PFSK-1 (cell line): Measurements from ENCODE around the gene CASK.

Source experiments
- FOXP2 ChIP-seq: optimal IDR thresholded peaks from 2 replicates; pipeline ENCODE3; 2011; ENCODE audit warnings: borderline replicate concordance, control low read depth, inconsistent platforms; ENCODE audit not compliant: insufficient read depth; ENCODE audit errors: extremely low read length, extremely low read depth
- POLR2AphosphoS5 ChIP-seq: IDR thresholded peaks from 2 replicates; pipeline ENCODE4 v1.6.1; 2012; ENCODE audit warnings: low read depth, mild to moderate bottlenecking, control low read depth, low read length, moderate library complexity
- REST ChIP-seq, 2 experiments: IDR thresholded peaks; 2 replicates each; pipeline versions ENCODE4 v1.6.1 to v1.8.0; 2011 to 2012; ENCODE audit warnings: low read depth in 2 of 2, low read length in 2 of 2, control low read depth in 1 of 2, inconsistent platforms in 1 of 2, mild to moderate bottlenecking in 1 of 2, moderate library complexity in 1 of 2; ENCODE audit not compliant: insufficient read depth in 1 of 2
- SIN3A ChIP-seq: IDR thresholded peaks from 2 replicates; pipeline ENCODE4 v1.6.1; 2012; ENCODE audit warnings: mild to moderate bottlenecking, low read length, moderate library complexity, borderline replicate concordance; ENCODE audit not compliant: insufficient read depth
- TAF1 ChIP-seq: IDR thresholded peaks from 2 replicates; pipeline ENCODE4 v1.6.1; 2012; ENCODE audit warnings: low read length, control low read depth, borderline replicate concordance; ENCODE audit not compliant: insufficient read depth

Gene CASK

DNA sequence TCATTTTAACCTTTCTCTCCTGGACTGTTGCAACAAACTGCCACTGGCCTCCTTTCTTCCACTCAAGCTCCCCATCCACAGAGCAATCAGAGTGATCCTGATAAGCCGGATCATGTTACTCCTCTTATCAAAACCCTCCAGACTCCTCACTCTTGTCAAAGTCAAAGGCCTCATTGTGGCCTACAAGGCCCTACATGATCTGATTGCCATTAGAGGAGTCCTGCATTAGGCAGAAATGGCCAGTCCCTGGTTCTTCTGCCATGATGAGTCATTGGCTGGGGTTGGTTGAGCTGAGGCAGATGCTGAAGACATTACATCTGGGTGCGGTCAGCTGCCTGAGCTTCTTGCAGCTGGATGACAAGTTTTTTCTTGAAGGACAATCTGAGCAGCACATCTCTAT, 32.7 kb upstream of the CASK start:
- TF ChIP-seq SIN3A (no peak), TAF1 (no peak), POLR2AphosphoS5 (no peak), FOXP2 (no peak), REST (IDR thresholded peaks at IDR 0.05; ENCODE audit: insufficient read depth in 1 of 2, low read depth in 2 of 2, low read length in 2 of 2) (no peak)

DNA sequence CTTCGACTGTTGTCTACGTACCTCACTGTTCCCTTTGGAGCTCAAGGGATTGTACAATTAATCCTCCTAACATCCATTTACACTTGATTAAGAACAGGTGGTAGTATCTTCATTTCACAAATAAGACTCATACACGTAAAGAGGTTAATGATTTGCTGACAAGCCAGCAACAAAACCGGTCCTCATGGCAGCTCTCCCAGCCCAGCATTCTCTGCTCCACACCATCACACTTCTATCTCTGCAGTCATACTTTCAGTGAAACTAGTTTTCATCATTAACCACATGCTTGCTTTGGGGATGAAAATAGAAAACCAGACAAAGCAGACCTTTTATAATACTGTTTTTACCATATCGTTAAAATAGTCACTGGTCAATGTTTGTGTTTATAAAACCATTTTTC, 28.7 kb upstream of the CASK start:
- TF ChIP-seq SIN3A (no peak), REST (IDR thresholded peaks at IDR 0.05; ENCODE audit: insufficient read depth in 1 of 2, low read depth in 2 of 2, low read length in 2 of 2) (no peak), FOXP2 (no peak), TAF1 (no peak), POLR2AphosphoS5 (no peak)

DNA sequence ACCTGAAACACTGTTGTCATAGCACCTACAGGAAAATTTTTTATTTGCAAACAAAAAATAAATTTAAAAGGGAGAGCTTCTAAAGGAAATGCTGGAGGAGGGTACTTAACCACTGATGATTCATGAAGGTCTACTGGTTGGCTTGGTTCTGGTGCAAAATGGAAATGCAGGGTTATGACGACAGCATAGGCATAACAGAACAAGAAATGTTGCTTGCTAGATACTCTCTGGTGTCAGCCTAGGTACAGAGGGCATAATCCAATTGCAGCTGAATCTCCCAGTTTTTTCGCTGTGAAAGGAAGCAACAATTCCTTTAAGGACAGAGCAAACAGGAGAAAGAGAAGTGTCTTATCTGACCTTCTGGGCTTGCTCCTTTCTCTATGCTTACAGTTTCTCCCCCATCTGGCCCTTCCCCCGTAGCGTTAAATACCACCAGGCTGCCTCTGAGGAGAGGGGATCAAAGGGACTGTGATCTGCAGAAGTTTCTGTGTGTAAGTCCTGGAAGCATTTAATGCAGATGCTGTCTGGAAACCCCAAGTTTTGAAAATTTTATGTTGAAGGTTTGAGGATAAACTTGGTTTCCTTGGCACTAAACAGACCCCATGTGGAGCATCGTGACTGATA, 23.7 kb upstream of the CASK start:
- TF ChIP-seq REST (IDR thresholded peaks at IDR 0.05; ENCODE audit: insufficient read depth in 1 of 2, low read depth in 2 of 2, low read length in 2 of 2): no peak
- TF ChIP-seq TAF1: no peak
- TF ChIP-seq POLR2AphosphoS5: no peak
- no peak for TF ChIP-seq FOXP2
- TF ChIP-seq SIN3A: no peak

DNA sequence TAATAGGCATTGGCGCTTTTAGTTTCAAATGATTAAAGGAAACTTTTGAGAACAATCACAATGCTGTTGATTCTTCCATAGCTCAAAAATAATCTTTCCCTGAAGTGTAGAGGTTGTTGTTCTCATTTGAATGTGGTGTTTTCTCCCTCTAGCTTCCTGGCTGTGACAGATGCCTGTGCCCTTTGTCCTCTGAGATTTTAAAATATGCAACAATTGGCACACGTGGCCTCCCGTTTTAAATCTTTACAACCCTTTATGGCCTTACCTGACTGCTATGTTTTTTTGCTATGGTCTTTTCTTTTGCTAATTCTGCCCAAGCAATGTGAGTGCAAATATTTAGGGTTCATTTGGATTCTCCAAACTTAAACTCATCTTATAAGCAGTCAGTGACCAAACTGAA, 22.9 kb upstream of the CASK start:
- no peak for TF ChIP-seq FOXP2

DNA sequence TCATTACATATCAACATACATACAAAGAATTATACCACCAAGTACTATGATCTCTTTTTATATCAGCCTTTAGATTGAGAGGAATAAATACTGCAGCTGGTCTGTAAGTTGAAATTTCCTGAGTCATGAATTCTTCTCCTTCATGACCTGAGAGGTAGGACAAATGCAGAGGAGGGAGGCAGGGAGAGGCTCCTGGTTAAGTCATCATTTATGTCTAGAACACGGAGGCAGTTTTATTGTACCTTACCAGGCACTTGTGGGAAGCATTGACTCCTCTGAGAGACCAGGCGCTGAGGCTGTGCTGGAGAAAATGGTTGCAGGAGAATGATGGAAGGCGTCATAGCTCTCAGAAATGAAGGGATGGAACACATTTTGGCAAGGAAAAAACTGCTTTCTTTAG, 12.5 kb upstream of the CASK start:
- TF ChIP-seq TAF1 (no peak), FOXP2 (no peak), POLR2AphosphoS5 (no peak), REST (IDR thresholded peaks at IDR 0.05; ENCODE audit: insufficient read depth in 1 of 2, low read depth in 2 of 2, low read length in 2 of 2) (no peak), SIN3A (no peak)

- TF ChIP-seq TAF1 (no peak), FOXP2 (no peak), POLR2AphosphoS5 (no peak), SIN3A (no peak)
These were observed 10.2 kb upstream of the CASK start for GRCh38 chrX:41933546-41933945.
